Glutamatergic neuron (in vitro differentiated cells): ENCODE data around the gene RNF17. TPM values are rescaled to one million over a fixed set of nuclear protein-coding genes. Genes with fewer than 3 reads are reported as not detected.

Experiments
- DNase-seq: peaks from one replicate; pipeline ENCODE4 v3.0.0; 2022
- H3K27ac Mint-ChIP-seq: one replicate; pipeline ENCODE4 v1.8.0; 2020; ENCODE audit warnings: mild to moderate bottlenecking, mixed read lengths, inconsistent platforms; ENCODE audit not compliant: unreplicated experiment
- H3K27me3 Mint-ChIP-seq: one replicate; pipeline ENCODE4 v1.8.0; 2020; ENCODE audit warnings: mild to moderate bottlenecking, moderate library complexity, mixed read lengths, inconsistent platforms; ENCODE audit not compliant: unreplicated experiment
- H3K36me3 Mint-ChIP-seq: one replicate; pipeline ENCODE4 v1.8.0; 2020; ENCODE audit warnings: mild to moderate bottlenecking, mixed read lengths, inconsistent platforms; ENCODE audit not compliant: unreplicated experiment
- H3K4me1 Mint-ChIP-seq: one replicate; pipeline ENCODE4 v1.8.0; 2020; ENCODE audit warnings: mild to moderate bottlenecking, low read depth, mixed read lengths, inconsistent platforms; ENCODE audit not compliant: unreplicated experiment
- H3K4me3 Mint-ChIP-seq: one replicate; pipeline ENCODE4 v1.8.0; 2020; ENCODE audit warnings: mild to moderate bottlenecking, mixed read lengths, inconsistent platforms; ENCODE audit not compliant: unreplicated experiment
- H3K9me3 Mint-ChIP-seq: one replicate; pipeline ENCODE4 v1.8.0; 2020; ENCODE audit warnings: mild to moderate bottlenecking, moderate library complexity, mixed read lengths, inconsistent platforms; ENCODE audit not compliant: unreplicated experiment
- CTCF ChIP-seq: fragments of 200-600 bp; sonication (generic); IDR thresholded peaks from one replicate; pipeline ENCODE4 v1.5.0; 2021; ENCODE audit not compliant: partially characterized antibody, unreplicated experiment
- long read RNA-seq: library from polyadenylated mRNA; unstranded; transcript quantifications from one replicate; pipeline ENCODE4 v2.0.0, GENCODE V29; 2020; ENCODE audit not compliant: unreplicated experiment
- total RNA-seq: library from RNA; stranded (reverse); fragmentation: NEBNext Ultra II Directional; extraction: Animal tissue kit (Norgen Biotek cat#: 25700); gene quantifications from one replicate; pipeline ENCODE4 v1.2.1, GENCODE V29; 2021; ENCODE audit not compliant: unreplicated experiment

RNF17 gene
- not detected for total RNA-seq
- long read RNA-seq = 0 reads

DNA sequence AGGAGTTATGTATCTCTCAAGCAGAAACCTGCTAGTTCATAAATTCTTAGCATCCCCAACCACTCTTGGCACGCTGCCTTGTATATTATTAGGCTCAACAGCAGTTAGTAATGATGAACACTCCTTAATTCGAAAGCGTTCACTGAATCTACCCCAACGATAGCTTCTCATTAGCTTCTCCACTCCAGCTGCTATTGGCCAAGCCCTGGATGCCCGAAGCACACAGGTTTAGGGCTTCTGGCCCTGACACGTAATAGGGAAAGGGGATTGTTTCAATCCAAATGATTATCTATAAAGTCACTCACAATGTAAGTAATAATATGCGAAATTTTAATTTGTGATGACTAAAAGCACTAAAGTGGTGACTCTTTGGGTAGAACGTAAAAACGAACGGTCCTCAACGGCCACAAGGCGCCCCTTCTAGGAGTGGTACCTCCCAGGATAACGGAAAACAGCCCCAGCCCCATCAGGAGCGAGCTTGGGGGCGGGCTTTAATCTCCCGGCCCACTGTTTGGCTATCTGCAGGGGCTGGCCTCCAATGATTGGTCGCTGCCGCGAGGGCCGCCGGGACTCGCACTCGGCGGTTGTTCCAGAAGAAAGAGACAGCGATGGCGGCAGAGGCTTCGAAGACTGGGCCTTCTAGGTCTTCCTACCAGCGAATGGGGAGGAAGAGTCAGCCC is at the start of gene RNF17:
Gene RNF17, plus strand, starts transcription at position 574 of the 680 bp plus-strand sequence. Its CDS starts 35 bp downstream, at position 609.
- TF ChIP-seq CTCF = no peak
- no peak within 1 kb of the TSS for H3K4me3 Mint-ChIP-seq
- H3K4me1 Mint-ChIP-seq = no peaks in the 10 kb centered on the region
- H3K36me3 Mint-ChIP-seq = no peaks in the 10 kb centered on the region
- H3K9me3 Mint-ChIP-seq = peaks cover 2% of the 10 kb centered on the region
- no peaks in the 10 kb centered on the region for H3K27me3 Mint-ChIP-seq
- no peak within 1 kb of the TSS for H3K27ac Mint-ChIP-seq
- DNase-seq = no peak

- Mint-ChIP-seq H3K9me3 (no peaks in the 10 kb centered on the region), H3K4me1 (no peaks in the 10 kb centered on the region), H3K36me3 (no peaks in the 10 kb centered on the region), H3K4me3 (no peak overlapping the region), H3K27me3 (peaks cover 3% of the 10 kb centered on the region), H3K27ac (no peak overlapping the region)
- no peak for DNase-seq
- TF ChIP-seq CTCF = no peak
Observed at GRCh38 chr13:24716011-24716410, 48.0 kb upstream of the RNF17 start.

DNA sequence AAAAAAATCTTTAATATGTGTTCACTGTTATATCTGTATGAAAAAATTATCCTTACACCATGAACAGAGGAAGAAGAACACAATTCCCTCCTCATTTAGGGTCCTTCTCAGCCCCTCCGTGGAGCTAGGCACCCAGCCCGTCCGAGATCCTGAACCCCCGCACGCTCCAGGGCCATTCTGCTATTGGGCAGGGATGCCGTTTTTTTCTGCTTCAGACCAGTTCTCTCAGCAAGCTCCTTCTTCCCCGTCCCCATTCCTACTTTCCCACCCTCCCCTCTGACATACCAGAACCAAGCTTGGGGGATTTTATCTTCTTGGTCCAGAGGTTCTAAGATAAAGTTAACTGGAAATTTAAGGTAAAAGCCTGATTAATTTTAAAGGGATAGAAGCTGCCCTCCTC is 47.5 kb upstream of the RNF17 start:
- H3K36me3 Mint-ChIP-seq = no peaks in the 10 kb centered on the region
- no peak for TF ChIP-seq CTCF
- H3K27me3 Mint-ChIP-seq = peaks cover 3% of the 10 kb centered on the region
- H3K9me3 Mint-ChIP-seq = no peaks in the 10 kb centered on the region
- DNase-seq = no peak
- H3K4me1 Mint-ChIP-seq = no peaks in the 10 kb centered on the region
- H3K4me3 Mint-ChIP-seq = no peak overlapping the region
- H3K27ac Mint-ChIP-seq = no peak overlapping the region

GRCh38 chr13:24717217-24717616 is 46.8 kb upstream of the RNF17 start:
- H3K4me1 Mint-ChIP-seq = no peaks in the 10 kb centered on the region
- H3K27me3 Mint-ChIP-seq = peaks cover 3% of the 10 kb centered on the region
- no peak for DNase-seq
- no peak overlapping the region for H3K27ac Mint-ChIP-seq
- no peaks in the 10 kb centered on the region for H3K9me3 Mint-ChIP-seq
- TF ChIP-seq CTCF = no peak
- no peak overlapping the region for H3K4me3 Mint-ChIP-seq
- H3K36me3 Mint-ChIP-seq = no peaks in the 10 kb centered on the region

DNA sequence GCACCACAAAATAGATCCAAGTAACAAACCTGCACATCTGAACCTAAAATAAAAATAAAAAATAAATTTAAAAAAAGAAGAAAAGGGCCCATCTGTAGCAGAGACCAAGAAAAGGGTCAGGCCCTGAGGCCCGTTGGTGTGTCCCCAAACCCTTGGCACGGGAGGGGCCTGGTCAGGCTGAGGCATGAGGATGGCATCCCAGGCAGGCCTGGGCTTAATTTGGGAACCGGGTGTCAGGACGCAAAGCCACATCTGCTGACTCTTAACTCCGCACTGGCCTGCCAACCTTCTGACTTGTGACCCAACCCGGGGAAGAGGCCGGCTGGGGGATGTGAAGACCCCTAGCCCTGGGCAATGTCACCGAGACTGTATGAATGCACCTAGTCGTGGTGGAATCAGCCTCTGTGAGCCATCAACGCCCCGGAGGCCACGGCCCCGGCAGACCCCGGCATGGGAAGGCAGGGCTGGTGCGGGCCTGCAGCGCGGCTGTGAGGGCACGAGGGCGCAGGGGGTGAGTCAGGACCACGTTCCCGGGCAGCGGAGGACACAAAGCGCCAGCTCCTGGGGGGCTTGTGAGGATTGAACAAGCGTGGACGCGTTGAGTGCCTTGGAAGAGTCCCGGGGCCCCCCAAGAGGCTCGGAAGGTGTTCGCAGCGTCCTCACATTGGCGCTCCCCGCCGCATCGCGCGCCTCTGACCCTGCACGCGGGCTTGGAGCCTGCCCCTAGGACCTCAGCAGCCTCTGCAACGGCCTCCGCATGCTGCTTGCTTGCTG is 45.6 kb upstream of the RNF17 start:
- Mint-ChIP-seq H3K9me3 (no peaks in the 10 kb centered on the region), H3K27me3 (peaks cover 3% of the 10 kb centered on the region), H3K36me3 (no peaks in the 10 kb centered on the region), H3K27ac (no peak overlapping the region), H3K4me1 (no peaks in the 10 kb centered on the region), H3K4me3 (no peak overlapping the region)
- DNase-seq = no peak
- no peak for TF ChIP-seq CTCF
